H1 (cell line): ENCODE measurements around the gene LPP. TPM values are rescaled to one million over a fixed set of nuclear protein-coding genes. Genes with fewer than 3 reads are reported as not detected.

Experiments
- CTCF ChIA-PET: fragments of 300-600 bp; sonication (Branson Sonifier 250); formaldehyde crosslinking; loops from one replicate; lab custom pipeline; 2021; ENCODE audit not compliant: partially characterized antibody; lab: Charles Lee
- POLR2A ChIA-PET: fragments of 300-600 bp; sonication (Branson Sonifier 250); formaldehyde crosslinking; loops from one replicate; lab custom pipeline; 2021; ENCODE audit warnings: inconsistent platforms; ENCODE audit not compliant: partially characterized antibody; lab: Charles Lee
- DNase-seq, 2 experiments: peaks; one replicate each; pipeline versions ENCODE4 v3.0.0 to v3.0.0-alpha.2; 2010 to 2022; ENCODE audit warnings: low spot score in 2 of 2, low read depth in 1 of 2, mixed read lengths in 1 of 2
- FAIRE-seq: peaks from 2 replicates; lab custom pipeline; 2011; peaks lifted over from hg19 to GRCh38; lab: Jason Lieb, UNC
- H2AFZ ChIP-seq: 2 replicates; pipeline ENCODE4 v1.8.1; 2012; ENCODE audit warnings: low read length, inconsistent platforms
- H2AK5ac ChIP-seq: 2 replicates; pipeline ENCODE4 v1.6.1; 2013; ENCODE audit warnings: low read depth, low read length
- H2BK120ac ChIP-seq: replicated peaks from 2 replicates; pipeline ENCODE3; 2013; ENCODE audit warnings: low read depth, low read length, inconsistent platforms
- H2BK12ac ChIP-seq: 2 replicates; pipeline ENCODE4 v1.6.1; 2013; ENCODE audit warnings: low read depth, low read length
- H2BK15ac ChIP-seq: 2 replicates; pipeline ENCODE4 v1.6.1; 2013; ENCODE audit warnings: low read length
- H2BK20ac ChIP-seq: 2 replicates; pipeline ENCODE4 v1.6.1; 2013; ENCODE audit warnings: low read length
- H2BK5ac ChIP-seq: 2 replicates; pipeline ENCODE4 v1.6.1; 2013; ENCODE audit warnings: low read depth, low read length
- H3K14ac ChIP-seq: 2 replicates; pipeline ENCODE4 v1.6.1; 2013; ENCODE audit warnings: inconsistent platforms; ENCODE audit not compliant: insufficient read length
- H3K18ac ChIP-seq: 2 replicates; pipeline ENCODE4 v1.6.1; 2013; ENCODE audit warnings: low read length; ENCODE audit errors: extremely low read depth
- H3K23ac ChIP-seq: 2 replicates; pipeline ENCODE4 v1.6.1; 2013; ENCODE audit warnings: inconsistent platforms; ENCODE audit not compliant: insufficient read length
- H3K23me2 ChIP-seq: 2 replicates; pipeline ENCODE4 v1.6.1; 2013; ENCODE audit warnings: low read depth, low read length
- H3K27ac ChIP-seq: 2 replicates; pipeline ENCODE4 v1.6.1; 2011; ENCODE audit warnings: low read depth, low read length, inconsistent platforms
- H3K27me3 ChIP-seq, 4 experiments: replicated peaks in 1 of 4; 1 replicate in 1 of 4; 2 replicates in 3 of 4; pipeline versions ENCODE4 v1.6.1 to v1.8.1; 2011 to 2013; ENCODE audit warnings: low read length in 3 of 4, mild to moderate bottlenecking in 3 of 4, inconsistent platforms in 2 of 4, mixed read lengths in 2 of 4, moderate library complexity in 1 of 4; ENCODE audit not compliant: control insufficient read depth in 3 of 4, insufficient read depth in 3 of 4; ENCODE audit errors: extremely low read depth in 1 of 4
- H3K36me3 ChIP-seq, 4 experiments: 2 replicates each; pipeline versions ENCODE4 v1.6.1 to v1.8.1; 2011 to 2013; ENCODE audit warnings: mild to moderate bottlenecking in 4 of 4, low read length in 3 of 4, moderate library complexity in 2 of 4, control low read depth in 1 of 4, inconsistent platforms in 1 of 4; ENCODE audit not compliant: insufficient read depth in 4 of 4, control insufficient read depth in 2 of 4
- H3K4ac ChIP-seq: replicated peaks from 2 replicates; pipeline ENCODE3; 2013; ENCODE audit warnings: low read length, low read depth, mixed read lengths, inconsistent platforms; ENCODE audit not compliant: insufficient read length
- H3K4me1 ChIP-seq, 4 experiments: replicated peaks in 1 of 4; 1 replicate in 1 of 4; 2 replicates in 3 of 4; pipeline versions ENCODE4 v1.6.1 to v1.8.1; 2011 to 2013; ENCODE audit warnings: low read length in 3 of 4, inconsistent platforms in 2 of 4, mixed read lengths in 1 of 4; ENCODE audit not compliant: insufficient read depth in 4 of 4, control insufficient read depth in 3 of 4
- H3K4me2 ChIP-seq, 2 experiments: 2 replicates each; pipeline versions ENCODE4 v1.6.1 to v1.8.1; 2011 to 2013; ENCODE audit warnings: low read depth in 2 of 2, low read length in 2 of 2, control low read depth in 1 of 2, inconsistent platforms in 1 of 2, mild to moderate bottlenecking in 1 of 2; ENCODE audit not compliant: insufficient read depth in 1 of 2
- H3K4me3 ChIP-seq, 4 experiments: fragments of 200-600, 300-600 bp in 1 of 4; sonication (generic), shearing (Covaris generic), sonication (Bioruptor Twin) in 1 of 4; 2 replicates each; pipeline versions ENCODE4 v1.5.1 to v1.8.1; 2011 to 2016; ENCODE audit warnings: low read length in 4 of 4, low read depth in 3 of 4, control low read depth in 2 of 4, inconsistent platforms in 2 of 4, mild to moderate bottlenecking in 2 of 4, mixed read lengths in 1 of 4, moderate library complexity in 1 of 4; ENCODE audit not compliant: insufficient read depth in 2 of 4; ENCODE audit errors: extremely low read depth in 1 of 4
- H3K56ac ChIP-seq: replicated peaks from 2 replicates; pipeline ENCODE3; 2013; ENCODE audit warnings: low read depth, mild to moderate bottlenecking, mixed read lengths, low read length, inconsistent platforms; ENCODE audit not compliant: insufficient read length
- H3K79me1 ChIP-seq: 2 replicates; pipeline ENCODE4 v1.6.1; 2013; ENCODE audit warnings: low read depth, low read length, control low read depth
- H3K79me2 ChIP-seq, 2 experiments: 2 replicates each; pipeline versions ENCODE4 v1.6.1 to v1.8.1; 2012 to 2013; ENCODE audit warnings: low read length in 2 of 2, mild to moderate bottlenecking in 2 of 2, inconsistent platforms in 1 of 2; ENCODE audit not compliant: insufficient read depth in 2 of 2, control insufficient read depth in 1 of 2
- H3K9ac ChIP-seq, 4 experiments: replicated peaks in 1 of 4; 1 replicate in 1 of 4; 2 replicates in 3 of 4; pipeline versions ENCODE4 v1.6.1 to v1.8.1; 2011 to 2013; ENCODE audit warnings: low read depth in 3 of 4, low read length in 3 of 4, control low read depth in 2 of 4, mild to moderate bottlenecking in 2 of 4, moderate library complexity in 2 of 4, inconsistent platforms in 1 of 4; ENCODE audit errors: extremely low read depth in 1 of 4
- H3K9me3 ChIP-seq, 2 experiments: 2 replicates each; pipeline versions ENCODE4 v1.6.1 to v1.8.1; 2012 to 2013; ENCODE audit warnings: mild to moderate bottlenecking in 2 of 2, moderate library complexity in 2 of 2, control low read depth in 1 of 2, inconsistent platforms in 1 of 2, low read depth in 1 of 2, low read length in 1 of 2, mixed read lengths in 1 of 2; ENCODE audit not compliant: insufficient read depth in 2 of 2
- H4K20me1 ChIP-seq, 2 experiments: replicated peaks in 1 of 2; 2 replicates each; pipeline versions ENCODE3 to v1.8.1; 2011 to 2013; ENCODE audit warnings: inconsistent platforms in 2 of 2, low read length in 2 of 2, mild to moderate bottlenecking in 1 of 2; ENCODE audit not compliant: insufficient read depth in 2 of 2, control insufficient read depth in 1 of 2
- H4K5ac ChIP-seq: 2 replicates; pipeline ENCODE4 v1.6.1; 2013; ENCODE audit warnings: low read length, low read depth, mixed read lengths, inconsistent platforms; ENCODE audit not compliant: insufficient read length
- H4K8ac ChIP-seq: 2 replicates; pipeline ENCODE4 v1.8.0; 2013; ENCODE audit warnings: mild to moderate bottlenecking, moderate library complexity, low read length, inconsistent platforms; ENCODE audit not compliant: insufficient read depth; ENCODE audit errors: extremely low read depth
- H4K91ac ChIP-seq: replicated peaks from 2 replicates; pipeline ENCODE3; 2013; ENCODE audit warnings: low read length, mixed read lengths, inconsistent platforms; ENCODE audit not compliant: insufficient read length
- CTCF ChIP-seq, 3 experiments: IDR thresholded peaks; 1 replicate in 2 of 3; 2 replicates in 1 of 3; pipeline versions ENCODE4 v1.5.1 to v1.6.1; 2011; ENCODE audit warnings: low read length in 3 of 3, mild to moderate bottlenecking in 3 of 3, inconsistent platforms in 2 of 3, low read depth in 1 of 3, moderate library complexity in 1 of 3; ENCODE audit not compliant: insufficient read depth in 1 of 3; ENCODE audit errors: control extremely low read depth in 1 of 3
- POU5F1 ChIP-seq: IDR thresholded peaks from 2 replicates; pipeline ENCODE4 v1.6.1; 2011; ENCODE audit warnings: low read depth, mild to moderate bottlenecking, low read length, moderate library complexity
- RAD21 ChIP-seq, 2 experiments: IDR thresholded peaks in 1 of 2; conservative IDR thresholded peaks in 1 of 2; 2 replicates each; pipeline ENCODE4 v1.6.1; 2011; ENCODE audit warnings: low read depth in 2 of 2, low read length in 2 of 2, improper control_type of control experiment in 1 of 2, inconsistent platforms in 1 of 2, mild to moderate bottlenecking in 1 of 2, moderate library complexity in 1 of 2
- WGBS, 2 experiments: shearing (Covaris generic) in 1 of 2; methylation state at CpG; one replicate each; pipeline versions ENCODE4 v1.1.6 to v1.1.7; 2013 to 2015; ENCODE audit warnings: low lambda C conversion rate in 2 of 2, mixed read lengths in 2 of 2, inconsistent platforms in 1 of 2, low coverage in 1 of 2, missing lambda C conversion rate in 1 of 2; ENCODE audit not compliant: insufficient replicate concordance in 2 of 2, insufficient coverage in 1 of 2, insufficient read length in 1 of 2; ENCODE audit errors: extremely low coverage in 1 of 2, missing lambda C conversion rate in 1 of 2; 5-methylcytosine and 5-hydroxymethylcytosine counted together
- polyA plus RNA-seq, 7 experiments: library from polyadenylated mRNA; depleted of rRNA in 3 of 7; stranded (reverse) in 5 of 7; unstranded in 2 of 7; fragments of >200 nt in 5 of 7; fragments of 200-250 nt in 2 of 7; gene quantifications; 1 replicate in 5 of 7; 2 replicates in 1 of 7; 4 replicates in 1 of 7; pipeline versions ENCODE4 v1.2.1 to v1.2.3, GENCODE V29; 2011 to 2013; ENCODE audit warnings: missing spikeins in 2 of 7, mixed read lengths in 2 of 7
- total RNA-seq: library from RNA; stranded (reverse); fragmentation: NEBNext Ultra II Directional; extraction: Animal tissue kit (Norgen Biotek cat#: 25700); gene quantifications from 2 replicates; pipeline ENCODE4 v1.2.1, GENCODE V29; 2021

LPP gene
- total and polyA plus RNA-seq, 2 of the 8 experiments (the other 6 are each of a cell fraction or from before 2014, with no cell fraction given), result 10.0 to 53.3 TPM

GRCh38 chr3:188664795-188665194 lies 510.8 kb downstream of the LPP start:
- Histone ChIP-seq H3K27me3 (no peaks in the 10 kb centered on the region), H4K20me1 (no peaks in the 10 kb centered on the region)

More at GRCh38 chr3:188664795-188665194, 510.8 kb downstream of the LPP start:
- H3K36me3 ChIP-seq, result no peaks in the 10 kb centered on the region
- CTCF ChIA-PET, result interaction anchor here (0.6 to 2.4 kb wide), 12 partner anchors 8 to 158 kb away, joined by 3 to 9 read pairs (median 4); no protein-coding TSS in a partner anchor
- H2BK15ac ChIP-seq, result no peak overlapping the region
- TF ChIP-seq POU5F1, result no peak
- peak; percentile 37 to 68 (median 45) for TF ChIP-seq CTCF (IDR thresholded peaks at IDR 0.05; ENCODE audit: control extremely low read depth in 1 of 3, insufficient read depth in 1 of 3, low read depth in 1 of 3, low read length in 3 of 3)
- TF ChIP-seq RAD21 (IDR thresholded peaks at IDR 0.05 in 1 of 2, conservative IDR thresholded peaks at IDR 0.05 in 1 of 2; ENCODE audit: low read depth in 2 of 2, low read length in 2 of 2), result peak; percentile 59 to 70
- TF ChIP-seq, all 59 proteins: peak for 2
- Histone ChIP-seq H2BK5ac (no peak overlapping the region), H3K18ac (no peak overlapping the region), H3K79me1 (no peaks in the 10 kb centered on the region), H4K5ac (no peak overlapping the region), H2BK20ac (no peak overlapping the region), H2BK120ac (no peak overlapping the region), H3K4ac (no peak overlapping the region), H3K4me3 (no peak overlapping the region), H4K8ac (no peak overlapping the region), H3K79me2 (no peaks in the 10 kb centered on the region), H2AK5ac (no peak overlapping the region), H3K4me1 (no peaks in the 10 kb centered on the region), H4K91ac (no peak overlapping the region), H3K23ac (no peak overlapping the region), H3K9me3 (no peaks in the 10 kb centered on the region), H2BK12ac (no peak overlapping the region), H2AFZ (no peak overlapping the region), H3K23me2 (no peaks in the 10 kb centered on the region), H3K14ac (no peak overlapping the region), H3K4me2 (no peak overlapping the region), H3K56ac (no peak overlapping the region), H3K9ac (no peak overlapping the region), H3K27ac (no peak overlapping the region)
- WGBS, 2 experiments, result 62% methylated on average over 3 of the region's 3 CpGs; no CpG with 5 or more reads in 1 of the 2 experiments
- POLR2A ChIA-PET, result no interaction called here
- no peak for FAIRE-seq
- no peak for DNase-seq
